Astrocyte of the cerebellum (primary cell): ENCODE data around the gene GFPT1.

ENCODE experiments used
- DNase-seq: peaks from one replicate; pipeline ENCODE4 v3.0.0-alpha.2; 2011; ENCODE audit warnings: low read depth
- H3K4me3 ChIP-seq: 2 replicates; pipeline ENCODE4 v1.5.1; 2011; ENCODE audit warnings: mild to moderate bottlenecking, low read depth, low read length, moderate library complexity
- CTCF ChIP-seq: IDR thresholded peaks from 2 replicates; pipeline ENCODE4 v1.5.1; 2012; ENCODE audit warnings: low read length, low read depth, moderate library complexity, mild to moderate bottlenecking; ENCODE audit errors: missing control alignments
- in situ Hi-C: cut with HindIII; loops from 2 replicates; pipeline ENCODE4 v1.10.0; 2017; ENCODE audit warnings: low sequenced_read_pairs

The GFPT1 gene

GRCh38 chr2:69316550-69316949 is 70.5 kb downstream of the GFPT1 start:
- no peak for TF ChIP-seq CTCF
- in situ Hi-C loops = loop anchor here (10.0 kb wide), 1 partner anchor 292 kb away; no protein-coding TSS in a partner anchor
- H3K4me3 ChIP-seq = no peak overlapping the region
- DNase-seq = no peak

GRCh38 chr2:69315160-69315761 is 71.8 kb downstream of the GFPT1 start:
- H3K4me3 ChIP-seq = no peak overlapping the region
- DNase-seq = no peak
- no peak for TF ChIP-seq CTCF
- in situ Hi-C loops = loop anchor here (10.0 kb wide), 1 partner anchor 290 kb away; no protein-coding TSS in a partner anchor

GRCh38 chr2:69311024-69311416 is 76.0 kb downstream of the GFPT1 start:
- no peak overlapping the region for H3K4me3 ChIP-seq
- no peak for DNase-seq
- TF ChIP-seq CTCF = no peak
- in situ Hi-C loops = loop anchor here (10.0 kb wide), 1 partner anchor 286 kb away; no protein-coding TSS in a partner anchor

- no peak for DNase-seq
- H3K4me3 ChIP-seq = no peak overlapping the region
- TF ChIP-seq CTCF = no peak
- in situ Hi-C loops = loop anchor here (10.0 kb wide), 1 partner anchor 286 kb away; no protein-coding TSS in a partner anchor
These were observed 76.7 kb downstream of the GFPT1 start for GRCh38 chr2:69310111-69311023.

- H3K4me3 ChIP-seq = no peak overlapping the region
- in situ Hi-C loops = loop anchor here (10.0 kb wide), 1 partner anchor 285 kb away; no protein-coding TSS in a partner anchor
- TF ChIP-seq CTCF = no peak
- DNase-seq = no peak
These were observed 77.5 kb downstream of the GFPT1 start for GRCh38 chr2:69309351-69310110.

- in situ Hi-C loops = no loop called here
- no peak for TF ChIP-seq CTCF
- DNase-seq = no peak
- no peak overlapping the region for H3K4me3 ChIP-seq
These were observed 78.7 kb downstream of the GFPT1 start for GRCh38 chr2:69308338-69308737.
